SK-N-SH (cell line): Measurements from ENCODE around the gene SESTD1.

ENCODE experiments used
- POLR2AphosphoS5 ChIP-seq: IDR thresholded peaks from 2 replicates; pipeline ENCODE4 v1.6.1; 2012; ENCODE audit warnings: low read depth, low read length
- TAF1 ChIP-seq: IDR thresholded peaks from 2 replicates; pipeline ENCODE4 v1.6.1; 2012; ENCODE audit warnings: low read depth, mild to moderate bottlenecking, low read length, moderate library complexity, borderline replicate concordance
- TF ChIP-seq, protein P1 (sequence below): fragments of 200-600 bp; sonication (generic); IDR thresholded peaks from 2 replicates; pipeline ENCODE4 v1.6.1; 2017; ENCODE audit warnings: antibody characterized with exemption, mild to moderate bottlenecking, moderate library complexity

DNA sequence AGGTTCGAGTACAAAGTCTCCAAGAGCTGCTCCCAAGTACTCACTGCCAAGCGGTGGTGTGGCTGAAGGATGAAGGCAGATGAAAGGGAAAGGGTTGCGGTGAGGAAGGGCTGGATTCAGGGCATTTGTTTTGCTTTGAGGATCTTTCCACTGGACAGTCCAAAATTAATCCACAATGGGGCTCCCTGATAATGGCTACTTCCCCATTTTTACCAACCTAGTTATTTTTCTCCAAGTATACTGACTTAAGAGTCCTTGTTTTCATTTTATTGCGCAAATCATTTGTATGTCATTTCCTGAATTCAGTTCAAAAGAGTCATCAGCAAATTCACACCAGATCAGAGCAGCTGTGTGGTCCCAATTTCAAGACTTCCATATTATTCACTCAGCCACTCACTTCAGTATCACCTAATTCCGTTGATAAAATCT, 464 bp upstream of the SESTD1 start:
- TF ChIP-seq, protein P1, sequence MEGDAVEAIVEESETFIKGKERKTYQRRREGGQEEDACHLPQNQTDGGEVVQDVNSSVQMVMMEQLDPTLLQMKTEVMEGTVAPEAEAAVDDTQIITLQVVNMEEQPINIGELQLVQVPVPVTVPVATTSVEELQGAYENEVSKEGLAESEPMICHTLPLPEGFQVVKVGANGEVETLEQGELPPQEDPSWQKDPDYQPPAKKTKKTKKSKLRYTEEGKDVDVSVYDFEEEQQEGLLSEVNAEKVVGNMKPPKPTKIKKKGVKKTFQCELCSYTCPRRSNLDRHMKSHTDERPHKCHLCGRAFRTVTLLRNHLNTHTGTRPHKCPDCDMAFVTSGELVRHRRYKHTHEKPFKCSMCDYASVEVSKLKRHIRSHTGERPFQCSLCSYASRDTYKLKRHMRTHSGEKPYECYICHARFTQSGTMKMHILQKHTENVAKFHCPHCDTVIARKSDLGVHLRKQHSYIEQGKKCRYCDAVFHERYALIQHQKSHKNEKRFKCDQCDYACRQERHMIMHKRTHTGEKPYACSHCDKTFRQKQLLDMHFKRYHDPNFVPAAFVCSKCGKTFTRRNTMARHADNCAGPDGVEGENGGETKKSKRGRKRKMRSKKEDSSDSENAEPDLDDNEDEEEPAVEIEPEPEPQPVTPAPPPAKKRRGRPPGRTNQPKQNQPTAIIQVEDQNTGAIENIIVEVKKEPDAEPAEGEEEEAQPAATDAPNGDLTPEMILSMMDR = no peak
- TF ChIP-seq TAF1 = no peak
- TF ChIP-seq POLR2AphosphoS5 = no peak
